ENCODE data around the gene STXBP6. TPM values are rescaled to one million over a fixed set of nuclear protein-coding genes. Genes with fewer than 3 reads are reported as not detected.

The STXBP6 gene
- polyA plus RNA-seq, 1 donor from 2014 or later, result 14.6 TPM

DNA sequence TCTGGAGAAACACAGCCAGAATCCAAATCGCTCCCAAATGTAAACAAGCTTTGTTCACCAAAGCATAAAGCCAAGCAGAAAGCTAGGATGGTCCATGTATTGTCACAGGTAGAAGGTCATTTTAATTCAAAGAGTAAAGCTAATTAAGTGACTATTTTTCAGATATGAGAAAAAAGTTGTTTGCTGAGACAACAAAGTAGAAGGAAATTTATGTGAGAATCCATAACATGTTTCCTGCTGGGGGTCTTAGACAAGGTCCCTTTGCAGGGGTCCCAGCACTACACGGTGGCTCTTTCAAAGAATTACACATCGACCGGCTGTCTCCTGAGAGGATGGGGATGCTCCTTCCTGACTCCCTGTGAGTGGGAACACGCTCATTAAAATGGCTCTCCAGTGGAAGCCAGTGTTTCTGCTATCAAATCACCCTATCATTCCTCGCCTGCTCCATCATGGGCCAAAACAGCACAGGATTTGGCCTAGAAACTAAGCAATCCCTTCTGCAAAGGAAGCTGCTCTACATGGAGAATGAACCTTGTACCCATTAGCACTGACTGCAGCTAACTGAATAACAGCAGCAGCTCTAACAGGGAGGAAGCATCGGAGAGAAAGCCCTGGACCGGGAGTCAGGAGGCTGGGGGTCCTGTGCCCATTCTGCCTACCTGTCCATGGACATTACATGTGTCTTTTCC, 175.3 kb downstream of the STXBP6 start:
- Histone ChIP-seq H3K79me2 (replicated peaks; ENCODE audit: insufficient read depth, low read length) (no peaks in the 10 kb centered on the region), H3K9ac (ENCODE audit: low read length) (no peak overlapping the region), H3K27me3 (ENCODE audit: insufficient read depth, low read depth, low read length) (no peaks in the 10 kb centered on the region), H3K4me3 (ENCODE audit: low read length) (no peak overlapping the region), H3K36me3 (ENCODE audit: insufficient read depth, low read length) (no peaks in the 10 kb centered on the region), H3K9me2 (ENCODE audit: insufficient read depth, low read length) (no peaks in the 10 kb centered on the region), H4K20me1 (ENCODE audit: insufficient read depth) (no peaks in the 10 kb centered on the region), H3F3A (ENCODE audit: insufficient read depth, low read length, poor library complexity, severe bottlenecking) (no peaks in the 10 kb centered on the region), H3K4me2 (ENCODE audit: low read length) (no peak overlapping the region), H3K9me3 (ENCODE audit: low read length) (no peaks in the 10 kb centered on the region), H2AFZ (ENCODE audit: low read depth, low read length) (no peak overlapping the region), H3K27ac (ENCODE audit: low read length) (no peak overlapping the region)
- TF ChIP-seq MXI1 (conservative IDR thresholded peaks at IDR 0.05; ENCODE audit: poor library complexity, severe bottlenecking), result no peak
- no peak for TF ChIP-seq POLR2AphosphoS5 (IDR thresholded peaks at IDR 0.05)
- TF ChIP-seq TAF1 (IDR thresholded peaks at IDR 0.05; ENCODE audit: low read depth), result no peak
- TF ChIP-seq, protein P1, sequence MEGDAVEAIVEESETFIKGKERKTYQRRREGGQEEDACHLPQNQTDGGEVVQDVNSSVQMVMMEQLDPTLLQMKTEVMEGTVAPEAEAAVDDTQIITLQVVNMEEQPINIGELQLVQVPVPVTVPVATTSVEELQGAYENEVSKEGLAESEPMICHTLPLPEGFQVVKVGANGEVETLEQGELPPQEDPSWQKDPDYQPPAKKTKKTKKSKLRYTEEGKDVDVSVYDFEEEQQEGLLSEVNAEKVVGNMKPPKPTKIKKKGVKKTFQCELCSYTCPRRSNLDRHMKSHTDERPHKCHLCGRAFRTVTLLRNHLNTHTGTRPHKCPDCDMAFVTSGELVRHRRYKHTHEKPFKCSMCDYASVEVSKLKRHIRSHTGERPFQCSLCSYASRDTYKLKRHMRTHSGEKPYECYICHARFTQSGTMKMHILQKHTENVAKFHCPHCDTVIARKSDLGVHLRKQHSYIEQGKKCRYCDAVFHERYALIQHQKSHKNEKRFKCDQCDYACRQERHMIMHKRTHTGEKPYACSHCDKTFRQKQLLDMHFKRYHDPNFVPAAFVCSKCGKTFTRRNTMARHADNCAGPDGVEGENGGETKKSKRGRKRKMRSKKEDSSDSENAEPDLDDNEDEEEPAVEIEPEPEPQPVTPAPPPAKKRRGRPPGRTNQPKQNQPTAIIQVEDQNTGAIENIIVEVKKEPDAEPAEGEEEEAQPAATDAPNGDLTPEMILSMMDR (IDR thresholded peaks at IDR 0.05; ENCODE audit: poor library complexity, severe bottlenecking), result no peak
- no peak for TF ChIP-seq EP300 (conservative IDR thresholded peaks at IDR 0.05; ENCODE audit: poor library complexity, severe bottlenecking)
- no peak for TF ChIP-seq EZH2 (IDR thresholded peaks at IDR 0.05; ENCODE audit: borderline replicate concordance, insufficient read depth, low read length, poor library complexity, severe bottlenecking)
- TF ChIP-seq, protein P2, sequence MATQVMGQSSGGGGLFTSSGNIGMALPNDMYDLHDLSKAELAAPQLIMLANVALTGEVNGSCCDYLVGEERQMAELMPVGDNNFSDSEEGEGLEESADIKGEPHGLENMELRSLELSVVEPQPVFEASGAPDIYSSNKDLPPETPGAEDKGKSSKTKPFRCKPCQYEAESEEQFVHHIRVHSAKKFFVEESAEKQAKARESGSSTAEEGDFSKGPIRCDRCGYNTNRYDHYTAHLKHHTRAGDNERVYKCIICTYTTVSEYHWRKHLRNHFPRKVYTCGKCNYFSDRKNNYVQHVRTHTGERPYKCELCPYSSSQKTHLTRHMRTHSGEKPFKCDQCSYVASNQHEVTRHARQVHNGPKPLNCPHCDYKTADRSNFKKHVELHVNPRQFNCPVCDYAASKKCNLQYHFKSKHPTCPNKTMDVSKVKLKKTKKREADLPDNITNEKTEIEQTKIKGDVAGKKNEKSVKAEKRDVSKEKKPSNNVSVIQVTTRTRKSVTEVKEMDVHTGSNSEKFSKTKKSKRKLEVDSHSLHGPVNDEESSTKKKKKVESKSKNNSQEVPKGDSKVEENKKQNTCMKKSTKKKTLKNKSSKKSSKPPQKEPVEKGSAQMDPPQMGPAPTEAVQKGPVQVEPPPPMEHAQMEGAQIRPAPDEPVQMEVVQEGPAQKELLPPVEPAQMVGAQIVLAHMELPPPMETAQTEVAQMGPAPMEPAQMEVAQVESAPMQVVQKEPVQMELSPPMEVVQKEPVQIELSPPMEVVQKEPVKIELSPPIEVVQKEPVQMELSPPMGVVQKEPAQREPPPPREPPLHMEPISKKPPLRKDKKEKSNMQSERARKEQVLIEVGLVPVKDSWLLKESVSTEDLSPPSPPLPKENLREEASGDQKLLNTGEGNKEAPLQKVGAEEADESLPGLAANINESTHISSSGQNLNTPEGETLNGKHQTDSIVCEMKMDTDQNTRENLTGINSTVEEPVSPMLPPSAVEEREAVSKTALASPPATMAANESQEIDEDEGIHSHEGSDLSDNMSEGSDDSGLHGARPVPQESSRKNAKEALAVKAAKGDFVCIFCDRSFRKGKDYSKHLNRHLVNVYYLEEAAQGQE (IDR thresholded peaks at IDR 0.05; ENCODE audit: borderline replicate concordance), result no peak
- TF ChIP-seq RAD21 (conservative IDR thresholded peaks at IDR 0.05), result no peak
- no peak for TF ChIP-seq SMC3 (conservative IDR thresholded peaks at IDR 0.05; ENCODE audit: poor library complexity)

DNA sequence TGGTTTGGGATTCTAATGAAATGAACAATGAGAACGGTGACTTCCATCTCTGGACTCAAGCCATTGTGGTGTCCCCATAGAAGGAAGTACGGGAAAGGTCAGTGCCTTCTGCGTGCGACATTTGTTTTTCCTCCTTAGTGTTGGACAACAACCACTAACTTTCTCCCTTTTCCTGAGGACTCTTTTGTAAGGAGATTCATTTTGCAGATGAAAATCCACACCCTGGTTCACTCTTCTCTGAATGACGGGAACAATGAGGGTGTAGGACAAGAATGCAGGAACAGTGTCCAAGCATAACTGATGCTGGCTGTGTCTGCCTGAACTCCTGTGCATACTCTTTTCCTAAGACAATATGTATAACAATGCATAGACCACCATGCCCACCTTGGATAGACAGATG, 176.4 kb downstream of the STXBP6 start:
- H3F3A ChIP-seq (ENCODE audit: insufficient read depth, low read length, poor library complexity, severe bottlenecking), result no peaks in the 10 kb centered on the region
- no peak overlapping the region for H3K4me3 ChIP-seq (ENCODE audit: low read length)
- no peak overlapping the region for H3K9ac ChIP-seq (ENCODE audit: low read length)
- H3K79me2 ChIP-seq (replicated peaks; ENCODE audit: insufficient read depth, low read length), result no peaks in the 10 kb centered on the region
- H3K4me2 ChIP-seq (ENCODE audit: low read length), result no peak overlapping the region
- no peaks in the 10 kb centered on the region for H3K9me3 ChIP-seq (ENCODE audit: low read length)
- H3K9me2 ChIP-seq (ENCODE audit: insufficient read depth, low read length), result no peaks in the 10 kb centered on the region
- no peak overlapping the region for H2AFZ ChIP-seq (ENCODE audit: low read depth, low read length)
- no peaks in the 10 kb centered on the region for H3K27me3 ChIP-seq (ENCODE audit: insufficient read depth, low read depth, low read length)
- no peak overlapping the region for H3K27ac ChIP-seq (ENCODE audit: low read length)
- no peak for TF ChIP-seq MXI1 (conservative IDR thresholded peaks at IDR 0.05; ENCODE audit: poor library complexity, severe bottlenecking)
- TF ChIP-seq EP300 (conservative IDR thresholded peaks at IDR 0.05; ENCODE audit: poor library complexity, severe bottlenecking), result no peak
- no peak for TF ChIP-seq TAF1 (IDR thresholded peaks at IDR 0.05; ENCODE audit: low read depth)
- no peak for TF ChIP-seq SMC3 (conservative IDR thresholded peaks at IDR 0.05; ENCODE audit: poor library complexity)
- TF ChIP-seq, protein P2 (IDR thresholded peaks at IDR 0.05; ENCODE audit: borderline replicate concordance), result no peak
- TF ChIP-seq POLR2AphosphoS5 (IDR thresholded peaks at IDR 0.05), result no peak
- TF ChIP-seq EZH2 (IDR thresholded peaks at IDR 0.05; ENCODE audit: borderline replicate concordance, insufficient read depth, low read length, poor library complexity, severe bottlenecking), result no peak
- no peaks in the 10 kb centered on the region for H3K36me3 ChIP-seq (ENCODE audit: insufficient read depth, low read length)
- H4K20me1 ChIP-seq (ENCODE audit: insufficient read depth), result no peaks in the 10 kb centered on the region

Data from neural cell (in vitro differentiated cells).